Mesenchymal stem cell (in vitro differentiated cells and primary cell): ENCODE data around the gene DUS1L.

Source experiments
- DNase-seq: peaks from one replicate; pipeline ENCODE4 v3.0.0-alpha.2; 2013
- H2AFZ ChIP-seq: one replicate; pipeline ENCODE4 v1.6.1; 2013; ENCODE audit warnings: low read depth, mild to moderate bottlenecking, control low read depth, inconsistent platforms, low read length, moderate library complexity
- H2AK5ac ChIP-seq: 2 replicates; pipeline ENCODE4 v1.6.1; 2013; ENCODE audit warnings: low read length, moderate library complexity, mild to moderate bottlenecking, inconsistent platforms; ENCODE audit not compliant: severe bottlenecking
- H2BK120ac ChIP-seq: one replicate; pipeline ENCODE4 v1.6.1; 2013; ENCODE audit warnings: low read depth, mild to moderate bottlenecking, inconsistent platforms, low read length, moderate library complexity
- H2BK12ac ChIP-seq, 2 experiments: one replicate each; pipeline ENCODE4 v1.6.1; 2013; ENCODE audit warnings: inconsistent platforms in 2 of 2, low read length in 2 of 2, mild to moderate bottlenecking in 2 of 2, moderate library complexity in 2 of 2, control low read depth in 1 of 2
- H2BK15ac ChIP-seq: one replicate; pipeline ENCODE4 v1.6.1; 2013; ENCODE audit warnings: mild to moderate bottlenecking, low read depth, inconsistent platforms; ENCODE audit not compliant: poor library complexity, severe bottlenecking
- H2BK5ac ChIP-seq: 2 replicates; pipeline ENCODE4 v1.6.1; 2013; ENCODE audit warnings: low read depth, mild to moderate bottlenecking, low read length, control low read depth, inconsistent platforms; ENCODE audit not compliant: poor library complexity, severe bottlenecking
- H3K14ac ChIP-seq, 2 experiments: one replicate each; pipeline ENCODE4 v1.6.1; 2013; ENCODE audit warnings: inconsistent platforms in 2 of 2, low read length in 2 of 2, control low read depth in 1 of 2, mild to moderate bottlenecking in 1 of 2, moderate library complexity in 1 of 2
- H3K18ac ChIP-seq, 2 experiments: one replicate each; pipeline ENCODE4 v1.6.1; 2013; ENCODE audit warnings: inconsistent platforms in 2 of 2, low read length in 2 of 2, control low read depth in 1 of 2, low read depth in 1 of 2, mild to moderate bottlenecking in 1 of 2
- H3K23ac ChIP-seq, 2 experiments: one replicate each; pipeline ENCODE4 v1.6.1; 2013; ENCODE audit warnings: inconsistent platforms in 2 of 2, low read length in 2 of 2, mild to moderate bottlenecking in 2 of 2, moderate library complexity in 2 of 2, control low read depth in 1 of 2
- H3K27ac ChIP-seq: 2 replicates; pipeline ENCODE4 v1.5.1; 2013; ENCODE audit warnings: mild to moderate bottlenecking, moderate library complexity, low read length, control low read depth, inconsistent platforms; ENCODE audit not compliant: poor library complexity, severe bottlenecking
- H3K27me3 ChIP-seq, 2 experiments: 2 replicates each; pipeline versions ENCODE4 v1.6.1 to v1.7.0; 2013; ENCODE audit warnings: low read length in 2 of 2, mild to moderate bottlenecking in 2 of 2, moderate library complexity in 2 of 2, control low read depth in 1 of 2, inconsistent platforms in 1 of 2; ENCODE audit not compliant: control insufficient read depth in 1 of 2, insufficient read depth in 1 of 2
- H3K36me3 ChIP-seq, 2 experiments: 2 replicates each; pipeline versions ENCODE4 v1.6.1 to v1.7.0; 2013; ENCODE audit warnings: low read length in 2 of 2, control low read depth in 1 of 2, inconsistent platforms in 1 of 2, low read depth in 1 of 2, mild to moderate bottlenecking in 1 of 2; ENCODE audit not compliant: insufficient read depth in 2 of 2, control insufficient read depth in 1 of 2
- H3K4ac ChIP-seq, 2 experiments: one replicate each; pipeline ENCODE4 v1.6.1; 2013; ENCODE audit warnings: inconsistent platforms in 2 of 2, low read length in 2 of 2, mild to moderate bottlenecking in 2 of 2, moderate library complexity in 2 of 2, control low read depth in 1 of 2, low read depth in 1 of 2
- H3K4me1 ChIP-seq: 2 replicates; pipeline ENCODE4 v1.6.1; 2013; ENCODE audit warnings: low read depth, low read length, control low read depth; ENCODE audit not compliant: control insufficient read depth, insufficient read depth
- H3K4me2 ChIP-seq: 2 replicates; pipeline ENCODE4 v1.6.1; 2013; ENCODE audit warnings: low read length, mild to moderate bottlenecking, inconsistent platforms; ENCODE audit not compliant: poor library complexity, severe bottlenecking
- H3K4me3 ChIP-seq, 2 experiments: 2 replicates each; pipeline versions ENCODE4 v1.5.1 to v1.7.0; 2013; ENCODE audit warnings: low read length in 2 of 2, mild to moderate bottlenecking in 2 of 2, control low read depth in 1 of 2, low read depth in 1 of 2; ENCODE audit not compliant: insufficient read depth in 1 of 2
- H3K79me1 ChIP-seq: replicated peaks from 2 replicates; pipeline ENCODE4 v1.6.1; 2013; ENCODE audit warnings: mild to moderate bottlenecking, control low read depth, low read length, inconsistent platforms; ENCODE audit not compliant: poor library complexity, severe bottlenecking
- H3K9ac ChIP-seq: 2 replicates; pipeline ENCODE4 v1.7.0; 2013; ENCODE audit warnings: mild to moderate bottlenecking, low read length, moderate library complexity
- H3K9me3 ChIP-seq: 2 replicates; pipeline ENCODE4 v1.7.0; 2013; ENCODE audit warnings: mild to moderate bottlenecking, low read length; ENCODE audit not compliant: control insufficient read depth
- H4K8ac ChIP-seq: one replicate; pipeline ENCODE4 v1.6.1; 2013; ENCODE audit warnings: inconsistent platforms, mild to moderate bottlenecking, low read length, moderate library complexity
- H4K91ac ChIP-seq: one replicate; pipeline ENCODE4 v1.6.1; 2013; ENCODE audit warnings: mild to moderate bottlenecking, low read length, inconsistent platforms
- WGBS: methylation state at CpG from one replicate; pipeline ENCODE4 v1.1.7; 2013; ENCODE audit warnings: mixed read lengths; 5-methylcytosine and 5-hydroxymethylcytosine counted together

DUS1L gene

DNA sequence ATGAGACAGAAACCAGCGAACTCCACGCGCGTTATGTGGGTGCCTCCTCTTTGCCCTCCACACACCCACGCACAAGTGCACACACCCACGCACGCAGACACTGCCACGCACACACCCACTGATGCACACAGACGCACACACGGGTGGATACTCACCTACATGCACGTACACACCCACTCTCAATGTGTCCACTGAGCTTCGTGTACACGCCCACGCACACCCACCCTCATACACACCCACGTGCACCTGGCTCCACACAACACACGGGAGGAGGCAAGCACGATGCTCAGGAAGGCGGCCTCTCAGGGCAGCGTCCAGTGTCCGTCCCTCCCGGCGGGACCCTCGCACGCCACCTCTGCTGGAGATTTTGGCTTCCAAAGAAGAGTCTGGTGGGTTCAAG is 18.2 kb downstream of the DUS1L start:
- no peak overlapping the region for H2BK15ac ChIP-seq
- H2BK5ac ChIP-seq = no peak overlapping the region

DNA sequence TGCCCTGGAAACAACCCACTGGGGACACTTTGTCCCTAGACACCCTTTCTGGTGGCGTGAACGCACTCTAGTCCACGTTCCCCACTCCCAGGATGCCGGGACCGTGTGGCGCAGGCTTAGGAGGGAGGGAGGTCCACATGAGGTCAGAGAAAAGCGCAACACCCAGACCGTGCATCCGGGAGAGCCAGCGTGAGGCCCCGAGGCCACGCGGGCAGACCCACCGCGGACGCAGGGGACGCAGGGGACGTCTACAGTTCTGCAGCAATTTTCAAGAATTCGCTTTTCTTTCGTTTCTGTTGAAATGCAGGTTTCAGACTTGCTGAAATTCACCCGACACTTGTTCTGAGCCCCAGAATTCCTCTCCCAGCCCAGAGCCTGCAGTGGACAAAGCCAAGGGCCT is 18.7 kb downstream of the DUS1L start:
- Histone ChIP-seq H3K4me2 (no peak overlapping the region), H3K4ac (no peak overlapping the region), H3K18ac (no peak overlapping the region), H3K27ac (no peak overlapping the region), H3K27me3 (no peaks in the 10 kb centered on the region), H3K4me3 (no peak overlapping the region), H4K91ac (no peak overlapping the region), H2BK5ac (no peak overlapping the region), H3K4me1 (peaks cover 22% of the 10 kb centered on the region), H3K79me1 (peaks cover 20% of the 10 kb centered on the region), H3K23ac (no peak overlapping the region), H2BK12ac (no peak overlapping the region), H3K14ac (no peak overlapping the region), H3K36me3 (peaks cover 36 to 50% of the 10 kb centered on the region in 2 experiments), H2BK120ac (no peak overlapping the region), H4K8ac (no peak overlapping the region), H3K9ac (no peak overlapping the region), H2AFZ (no peak overlapping the region), H2BK15ac (no peak overlapping the region), H2AK5ac (no peak overlapping the region), H3K9me3 (no peaks in the 10 kb centered on the region)
- no peak for DNase-seq
- WGBS = 98% methylated on average over 21 of the region's 21 CpGs

More for the DNA sequence above, 18.2 kb downstream of the DUS1L start:
- Histone ChIP-seq H3K79me1 (peaks cover 20% of the 10 kb centered on the region), H3K4me1 (peaks cover 21% of the 10 kb centered on the region), H2AFZ (no peak overlapping the region), H3K36me3 (peaks cover 36 to 50% of the 10 kb centered on the region in 2 experiments), H3K4ac (no peak overlapping the region), H4K8ac (no peak overlapping the region), H3K9me3 (no peaks in the 10 kb centered on the region), H3K9ac (no peak overlapping the region), H2BK12ac (no peak overlapping the region), H3K27ac (no peak overlapping the region), H2AK5ac (no peak overlapping the region), H3K4me2 (no peak overlapping the region), H3K4me3 (no peak overlapping the region), H3K18ac (no peak overlapping the region), H4K91ac (peak overlapping the region; percentile 47), H2BK120ac (no peak overlapping the region), H3K27me3 (no peaks in the 10 kb centered on the region), H3K14ac (peak overlapping the region in 1 of 2 experiments; percentile 14), H3K23ac (no peak overlapping the region)
- DNase-seq = no peak
- whole genome bisulfite sequencing = 94% methylated on average over 24 of the region's 24 CpGs

DNA sequence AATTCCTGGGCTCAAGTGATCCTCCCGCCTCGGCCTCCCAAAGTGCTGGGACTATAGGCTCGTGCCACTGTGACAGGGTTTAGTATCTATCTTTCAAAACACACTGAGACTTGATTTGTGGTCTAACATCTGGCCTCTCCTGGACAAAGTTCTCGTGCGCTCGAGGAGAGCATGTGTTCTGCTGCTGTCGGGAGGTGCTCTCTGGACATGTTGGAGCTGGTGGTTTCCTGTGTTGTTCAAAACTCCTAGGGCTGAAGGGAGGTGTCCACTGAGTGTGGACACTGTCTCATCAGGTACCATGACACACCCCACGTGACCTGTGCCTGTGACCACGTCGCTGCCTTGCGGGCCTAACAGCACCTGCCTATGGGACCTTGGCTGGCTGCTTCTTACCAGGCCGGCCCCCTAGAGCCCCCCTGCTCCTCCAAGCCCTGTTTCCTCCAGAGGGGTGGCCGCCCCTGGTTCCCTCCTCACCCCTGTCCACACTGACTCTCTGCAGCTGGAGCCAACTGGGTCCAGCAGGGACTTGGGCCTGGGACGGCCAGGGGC is 19.6 kb downstream of the DUS1L start:
- no peak overlapping the region for H2BK120ac ChIP-seq
- H3K18ac ChIP-seq = no peak overlapping the region
- no peak overlapping the region for H3K23ac ChIP-seq
- H3K79me1 ChIP-seq = peaks cover 20% of the 10 kb centered on the region
- WGBS = 80% methylated on average over 14 of the region's 14 CpGs
- H2AK5ac ChIP-seq = no peak overlapping the region
- no peak overlapping the region for H2BK12ac ChIP-seq
- H3K36me3 ChIP-seq = peaks cover 36 to 50% of the 10 kb centered on the region in 2 experiments
- no peaks in the 10 kb centered on the region for H3K27me3 ChIP-seq
- no peak overlapping the region for H2BK15ac ChIP-seq
- peaks cover 21% of the 10 kb centered on the region for H3K4me1 ChIP-seq
- H3K4me3 ChIP-seq = no peak overlapping the region
- H3K4me2 ChIP-seq = no peak overlapping the region
- no peak overlapping the region for H3K9ac ChIP-seq
- H4K91ac ChIP-seq = no peak overlapping the region
- no peak overlapping the region for H4K8ac ChIP-seq
- H3K27ac ChIP-seq = no peak overlapping the region
- H2AFZ ChIP-seq = no peak overlapping the region
- no peaks in the 10 kb centered on the region for H3K9me3 ChIP-seq
- DNase-seq = no peak
- H3K4ac ChIP-seq = no peak overlapping the region
- no peak overlapping the region for H2BK5ac ChIP-seq
- H3K14ac ChIP-seq = no peak overlapping the region

DNA sequence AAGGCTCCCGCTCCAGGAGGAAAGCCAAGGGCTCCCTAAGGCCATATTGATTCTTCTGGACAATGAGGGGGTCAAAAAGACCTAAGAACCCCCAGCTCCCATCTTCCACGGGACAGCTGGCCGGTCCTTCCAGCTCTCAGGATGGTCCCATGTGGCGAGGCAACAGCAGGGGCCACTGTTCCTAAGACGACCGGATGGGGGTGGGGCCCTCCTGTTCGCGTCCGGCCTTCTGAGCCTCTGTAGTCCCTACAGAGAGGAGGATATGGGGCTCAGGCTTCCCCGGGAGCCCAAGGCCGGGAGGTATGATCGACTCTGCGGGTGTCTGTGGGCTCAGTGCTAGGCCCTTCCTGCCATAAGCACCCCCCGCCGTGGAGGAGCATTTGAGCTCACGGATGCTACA is 22.1 kb downstream of the DUS1L start:
- Histone ChIP-seq H3K9ac (no peak overlapping the region), H3K4me1 (peaks cover 7% of the 10 kb centered on the region), H4K8ac (no peak overlapping the region), H3K23ac (no peak overlapping the region), H3K4me3 (no peak overlapping the region), H3K9me3 (no peaks in the 10 kb centered on the region), H2BK120ac (no peak overlapping the region), H2BK5ac (no peak overlapping the region), H4K91ac (no peak overlapping the region), H3K14ac (no peak overlapping the region), H2BK15ac (no peak overlapping the region), H3K27me3 (no peaks in the 10 kb centered on the region), H2AK5ac (no peak overlapping the region), H3K18ac (no peak overlapping the region), H3K27ac (no peak overlapping the region), H2BK12ac (no peak overlapping the region), H3K79me1 (peaks cover under 1% of the 10 kb centered on the region), H2AFZ (no peak overlapping the region), H3K4ac (no peak overlapping the region), H3K4me2 (no peak overlapping the region), H3K36me3 (peaks cover 20 to 26% of the 10 kb centered on the region in 2 experiments)
- no peak for DNase-seq
- WGBS = 83% methylated on average over 16 of the region's 16 CpGs
